ENCODE data around the gene ENAH.
"Not testable (repeated sequence)": the region's sequence is repeated elsewhere in the genome, so short reads cannot be mapped to it uniquely, and the experiment has no call there.

ENAH gene

DNA sequence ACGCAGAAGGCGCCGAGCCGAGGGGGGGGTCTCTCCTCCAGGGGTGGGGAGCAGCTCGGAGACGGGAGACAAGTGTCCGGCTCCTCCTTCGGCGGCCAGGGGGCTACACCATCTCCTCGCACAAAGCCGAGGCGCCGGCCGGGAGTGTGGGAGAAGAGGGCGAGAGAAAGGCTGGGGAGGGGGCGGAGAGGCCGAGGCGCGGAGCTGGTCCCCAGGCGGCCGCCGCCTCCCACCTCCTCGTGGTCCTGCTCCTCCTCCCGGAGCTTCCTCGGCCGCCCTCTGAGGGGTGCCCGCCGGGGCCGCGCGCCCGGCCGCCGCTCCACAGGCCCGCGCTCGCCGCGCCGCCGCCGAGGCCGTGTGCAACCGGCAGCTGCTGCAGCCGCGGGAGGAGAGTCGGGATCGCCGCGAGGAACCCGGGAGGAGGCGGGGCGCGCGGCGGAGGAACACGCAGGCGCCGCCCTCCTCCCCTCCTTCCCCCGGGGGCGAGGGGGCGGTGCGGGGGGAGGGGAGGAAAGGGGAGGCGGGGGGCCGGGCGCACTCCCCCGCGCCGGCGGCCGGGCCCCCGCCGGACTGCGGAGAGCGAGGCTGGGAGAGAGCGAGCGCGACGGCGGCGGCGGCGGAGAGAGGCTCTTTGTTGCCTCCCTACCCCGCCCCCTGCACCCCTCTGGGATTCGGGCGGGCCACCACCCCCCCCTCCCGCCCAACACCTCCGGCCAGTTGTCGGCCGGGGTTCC, at the start of gene ENAH:
Gene ENAH, minus strand, starts transcription at position 395 of the 734 bp plus-strand sequence. CDS start 433 bp downstream, outside the sequence.
- DNase-seq, result no peak

DNA sequence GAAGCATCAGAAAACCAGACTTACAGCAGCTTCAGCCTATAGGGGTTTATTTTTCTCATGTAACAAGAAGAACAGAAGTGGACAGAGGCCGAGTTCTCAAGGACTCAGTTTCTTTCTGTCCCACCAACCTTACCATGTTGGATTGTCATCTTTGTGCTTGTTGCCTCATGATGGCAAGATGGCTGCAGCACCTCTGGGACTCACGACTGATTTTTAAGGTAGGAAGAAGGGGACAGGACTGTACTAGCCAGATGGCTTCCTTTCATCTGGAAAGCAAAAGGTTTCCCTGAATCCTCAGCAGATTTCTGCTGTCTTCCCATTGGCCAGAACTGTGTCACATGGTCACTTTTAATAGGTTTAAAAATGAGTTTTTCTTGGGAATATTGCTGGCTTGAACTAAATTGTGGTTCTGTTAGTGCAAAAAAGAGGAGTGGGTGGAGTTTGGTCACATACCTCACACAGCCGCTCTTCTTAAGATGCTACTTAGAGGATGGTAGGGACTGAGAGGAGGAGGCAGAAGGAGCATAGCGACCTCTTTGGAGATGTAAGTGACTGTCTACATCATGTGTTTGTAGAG, 48.1 kb upstream of the ENAH start:
- DNase-seq, result no peak

DNA sequence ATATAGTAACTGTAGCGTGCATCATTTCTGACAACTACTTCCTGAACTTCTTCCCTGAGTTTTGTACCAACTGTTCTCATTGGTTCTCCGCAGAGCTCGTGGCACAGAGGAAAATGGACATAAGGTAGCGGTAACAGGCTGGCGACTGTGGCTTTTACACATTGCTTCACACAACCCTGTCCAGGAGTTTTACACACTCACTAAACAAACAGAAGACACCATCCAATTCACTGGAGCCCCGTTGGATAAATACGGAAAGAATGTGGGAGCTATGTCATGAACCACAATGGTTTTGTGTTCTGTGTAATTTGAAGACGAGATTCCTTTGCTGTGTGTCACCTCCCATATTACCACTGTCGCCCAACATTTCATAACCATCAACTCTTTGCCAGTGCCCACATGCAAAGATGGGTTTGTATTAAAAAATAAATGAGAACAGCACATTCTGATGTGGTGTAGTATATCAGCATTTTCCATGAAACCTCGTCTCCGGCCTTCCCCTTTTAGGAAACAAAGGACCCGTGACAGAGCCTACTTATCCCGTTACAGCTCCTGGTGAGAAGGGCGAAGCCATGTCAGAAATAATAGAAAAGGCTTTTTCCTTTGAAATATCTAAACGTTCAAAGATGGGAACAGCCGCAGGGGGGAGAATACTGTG, 47.4 kb upstream of the ENAH start:
- DNase-seq, result no peak

DNA sequence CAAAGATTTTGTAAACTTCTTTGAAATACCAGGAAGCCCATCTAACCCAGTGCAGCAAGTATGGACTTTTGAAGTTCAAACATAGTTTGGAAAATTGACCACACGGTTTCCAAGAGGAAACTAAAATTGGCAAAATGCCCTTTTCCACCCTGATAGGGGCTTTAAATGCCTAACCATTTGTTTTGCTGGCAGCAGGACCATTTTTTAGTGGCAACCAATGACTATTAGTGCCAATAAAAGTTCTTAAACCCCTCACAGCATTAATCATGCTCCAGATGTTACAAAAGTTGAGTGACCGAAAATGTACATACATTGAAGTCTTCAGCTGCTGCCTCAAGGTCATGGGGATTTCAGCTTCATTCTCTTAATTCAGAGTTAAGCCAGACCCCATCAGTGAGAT, 46.4 kb upstream of the ENAH start:
- no peak for DNase-seq

DNA sequence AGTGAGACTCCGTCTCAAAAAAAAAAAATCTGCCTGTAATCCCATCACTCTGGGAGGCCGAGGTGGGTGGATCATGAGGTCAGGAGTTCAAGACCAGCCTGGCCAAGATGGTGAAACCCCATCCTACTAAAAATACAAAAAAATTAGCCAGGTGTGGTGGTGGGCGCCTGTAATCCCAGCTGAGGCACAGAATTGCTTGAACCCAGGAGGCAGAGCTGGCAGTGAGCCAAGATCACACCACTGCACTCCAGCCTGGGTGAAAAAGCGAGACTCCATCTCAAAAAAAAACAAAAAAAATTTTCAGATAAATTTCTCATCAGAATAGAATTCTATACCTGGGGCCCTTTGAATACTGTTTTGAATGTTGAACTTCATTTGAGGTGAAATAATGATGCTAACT, 45.3 kb upstream of the ENAH start:
- DNase-seq, result not testable (repeated sequence)

DNA sequence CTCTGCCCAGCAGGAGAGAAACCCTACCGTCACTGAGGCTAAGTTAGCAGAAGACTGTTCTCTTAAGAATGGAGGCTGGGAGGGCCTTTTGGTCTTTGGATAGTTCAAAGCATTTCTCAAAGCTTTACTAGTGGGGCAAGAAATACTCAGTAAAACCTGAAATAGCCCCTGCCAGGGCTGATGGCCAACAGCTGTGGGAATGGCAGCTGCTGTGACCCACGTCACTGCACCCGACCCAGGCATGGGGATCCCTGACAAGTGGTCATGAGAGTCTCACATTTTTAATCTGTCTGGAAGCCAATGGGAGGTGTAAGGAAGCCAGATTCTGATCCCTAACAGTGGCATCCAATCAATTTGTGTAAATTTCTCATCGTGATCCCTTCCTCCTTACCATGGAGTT, 44.5 kb upstream of the ENAH start:
- no peak for DNase-seq

DNA sequence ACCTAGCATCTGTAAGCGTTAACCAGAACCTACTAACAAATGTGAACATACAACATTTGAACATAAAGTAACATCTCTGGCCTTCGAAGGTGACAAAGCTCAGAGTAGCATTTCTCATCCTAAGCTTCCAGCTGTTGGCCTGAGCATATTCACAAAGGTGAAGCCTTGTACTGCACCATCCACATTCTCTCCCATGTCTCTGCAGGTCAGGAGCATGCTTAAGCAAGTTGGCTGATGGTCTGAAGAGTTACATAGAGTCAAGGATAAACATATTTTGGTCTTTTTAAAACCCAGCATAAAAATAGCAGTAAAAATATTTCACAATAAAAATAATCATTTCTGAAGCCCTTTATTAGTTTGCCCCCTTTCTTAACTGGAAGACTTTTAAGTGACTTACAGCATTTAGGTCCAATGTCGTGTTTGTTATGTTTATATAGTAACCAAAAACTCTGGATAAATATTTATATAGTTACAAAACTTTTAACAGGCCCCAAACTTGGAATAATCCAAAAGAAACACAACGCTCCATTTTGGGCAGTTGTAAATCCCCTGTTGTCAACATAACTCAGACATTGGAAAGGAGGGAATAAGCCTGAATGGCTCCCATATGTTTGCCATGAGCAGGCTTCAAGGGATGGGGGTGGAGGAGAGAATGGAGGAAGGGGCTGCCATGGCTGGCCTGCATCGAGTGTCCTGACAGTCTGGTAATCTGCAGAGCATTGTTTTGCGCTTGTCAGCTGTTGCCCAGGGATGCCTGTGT, 42.8 kb upstream of the ENAH start:
- DNase-seq, result no peak

DNA sequence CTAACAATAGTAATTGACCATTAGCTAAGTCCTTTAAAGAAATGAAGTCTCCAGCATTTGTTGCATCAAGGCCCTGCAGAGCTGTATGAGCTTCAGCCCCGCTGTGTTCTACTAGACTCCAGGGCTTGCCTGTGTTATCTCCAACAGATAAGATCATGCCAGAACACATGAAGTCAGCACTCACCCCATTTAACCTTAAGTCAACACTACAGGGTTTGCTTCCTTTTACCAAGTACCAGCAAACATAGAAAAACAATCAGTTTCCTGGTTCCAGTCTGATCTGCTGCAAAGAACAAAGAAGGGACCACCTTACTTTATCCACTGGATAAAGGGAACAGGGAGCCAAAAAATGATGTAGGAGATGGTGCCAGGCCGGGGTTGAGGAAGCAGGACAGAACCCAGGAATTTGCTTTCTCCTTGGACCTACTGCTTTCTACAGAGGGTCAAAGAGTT, 41.3 kb upstream of the ENAH start:
- DNase-seq, result no peak

DNA sequence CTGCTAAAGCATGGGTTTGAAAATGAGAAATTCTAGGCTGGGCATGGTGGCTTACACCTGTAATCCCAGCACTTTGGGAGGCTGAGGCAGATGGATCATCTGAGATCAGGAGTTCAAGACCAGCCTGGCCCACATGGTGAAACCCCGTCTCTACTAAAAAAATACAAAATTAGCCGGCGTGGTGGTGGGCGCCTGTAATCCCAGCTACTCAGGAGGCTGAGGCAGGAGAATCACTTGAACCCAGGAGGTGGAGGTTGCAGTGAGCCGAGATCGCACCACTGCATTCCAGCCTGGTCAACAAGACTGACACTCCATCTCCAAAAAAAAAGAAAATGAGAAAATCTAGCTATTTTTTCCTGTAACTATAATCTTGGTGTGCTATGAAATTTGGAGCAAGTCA, 40.8 kb upstream of the ENAH start:
- DNase-seq, result not testable (repeated sequence)

DNA sequence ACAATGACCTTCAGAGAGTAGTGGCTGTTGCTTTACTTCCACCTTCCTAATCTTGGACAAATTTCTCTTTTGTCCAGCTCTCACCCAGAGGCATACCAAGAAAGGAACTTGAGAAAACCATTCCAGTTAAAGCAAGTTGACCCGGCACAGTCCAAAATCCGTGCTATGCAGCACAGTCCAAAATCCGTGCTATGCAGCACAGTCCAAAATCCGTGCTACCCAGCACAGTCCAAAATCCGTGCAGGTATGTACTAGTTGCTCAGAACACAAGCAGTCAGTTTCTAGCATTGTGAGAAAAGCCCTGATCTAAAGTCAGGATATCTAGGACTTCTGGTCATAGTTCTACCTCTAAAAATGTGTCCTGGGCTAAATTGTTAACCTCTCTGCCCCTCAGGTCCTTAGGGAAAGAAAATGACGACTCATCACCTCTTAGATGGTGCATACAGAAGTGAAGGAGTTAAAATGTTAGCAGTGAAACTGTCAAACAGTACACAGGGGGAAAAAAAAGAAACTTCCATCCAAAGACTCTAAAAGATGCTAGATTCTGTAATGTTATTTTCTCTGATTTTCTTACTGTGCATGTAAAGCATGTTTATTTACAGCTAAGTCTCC, 40.3 kb upstream of the ENAH start:
- no peak for DNase-seq

DNA sequence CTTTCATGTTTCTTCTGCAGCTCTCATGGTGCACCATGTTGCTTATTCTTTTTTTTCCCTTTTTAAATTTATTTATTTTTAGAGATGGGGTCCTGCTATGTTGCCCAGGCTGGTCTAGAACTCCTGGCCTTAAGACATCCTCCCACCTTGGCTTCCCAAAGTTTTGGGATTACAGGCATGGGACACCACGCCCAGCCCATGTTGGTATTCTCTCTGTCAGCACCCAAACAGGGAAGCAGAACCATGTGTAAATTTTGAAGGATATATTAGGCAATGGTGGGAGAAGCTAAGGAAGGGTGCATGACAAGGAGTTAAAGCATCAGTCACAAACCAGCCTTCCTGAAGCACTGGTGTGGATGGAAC, 39.6 kb upstream of the ENAH start:
- no peak for DNase-seq

DNA sequence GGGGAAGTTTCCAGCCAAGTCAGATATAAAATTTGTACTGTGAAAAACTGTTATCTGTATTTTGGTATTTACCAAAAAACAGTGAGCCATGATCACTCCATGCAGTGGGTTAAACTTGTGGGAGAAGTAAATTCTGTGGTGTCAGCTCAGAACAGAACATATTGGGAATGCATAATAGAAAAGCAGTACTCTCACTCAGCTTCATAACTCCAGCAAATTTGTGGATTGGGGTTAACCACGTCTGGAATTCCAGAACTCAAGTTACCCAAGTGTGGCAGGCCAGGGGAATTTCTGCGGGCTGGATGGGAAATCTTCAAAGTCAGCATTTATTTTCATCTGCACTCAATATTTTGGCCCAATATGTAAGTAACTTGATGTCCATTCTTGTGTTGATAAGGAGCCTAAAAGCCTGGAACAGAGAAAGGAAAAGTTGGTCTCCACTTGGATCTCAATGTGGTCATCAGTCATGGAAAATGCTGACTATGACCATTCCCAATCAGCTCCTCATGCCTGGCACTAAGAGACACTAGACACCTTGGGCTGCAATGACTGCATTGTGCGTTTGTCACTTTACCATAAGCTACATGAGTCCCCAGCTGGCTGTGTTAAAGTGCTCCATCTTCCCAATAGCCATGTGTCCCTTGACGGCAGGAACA, 39.1 kb upstream of the ENAH start:
- no peak for DNase-seq

DNA sequence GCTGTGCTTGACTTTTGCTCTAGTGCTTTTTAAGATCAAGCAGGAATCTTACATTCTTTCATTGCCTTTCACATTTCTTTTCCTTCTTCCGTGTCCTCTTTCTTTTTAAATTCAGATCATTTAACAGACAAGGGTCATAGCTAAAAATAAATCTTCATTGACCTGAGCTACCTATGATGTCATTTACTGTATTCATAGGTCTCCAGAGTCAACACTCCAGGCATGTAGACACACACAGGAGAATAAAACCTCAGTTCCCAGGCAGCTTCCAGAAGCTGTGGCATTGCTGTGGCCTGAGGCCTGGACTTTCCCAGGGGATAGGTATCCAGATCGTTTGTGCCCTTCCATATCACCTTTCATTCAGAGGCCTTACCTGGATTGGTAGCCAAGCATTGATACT, 38.5 kb upstream of the ENAH start:
- no peak for DNase-seq

DNA sequence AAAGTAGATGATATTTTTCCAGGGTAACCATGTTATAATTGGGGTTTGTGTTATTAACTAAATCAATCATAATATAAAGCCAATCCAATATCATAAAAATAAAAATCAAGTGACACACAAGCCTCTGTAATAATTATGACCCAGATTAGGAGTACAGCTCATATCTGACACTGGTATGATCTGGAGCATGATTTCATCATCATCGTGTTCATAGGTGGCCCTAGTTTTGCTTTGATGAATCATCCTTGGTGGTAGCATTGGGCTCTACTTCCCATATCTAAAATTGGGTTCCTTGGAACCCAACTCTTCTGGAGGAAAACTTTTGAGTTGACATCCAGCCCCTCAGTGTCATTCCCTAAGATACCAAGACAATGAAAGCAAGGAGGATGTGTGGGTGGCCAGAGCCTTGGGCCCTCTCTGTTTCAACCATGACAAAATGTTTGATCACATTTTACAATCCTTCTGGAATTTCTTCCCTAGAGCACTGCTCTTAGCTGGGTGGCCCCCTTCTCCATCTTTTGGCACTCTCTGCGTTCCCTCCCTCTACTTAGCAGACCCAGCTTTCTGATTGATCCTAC, 37.0 kb upstream of the ENAH start:
- no peak for DNase-seq

DNA sequence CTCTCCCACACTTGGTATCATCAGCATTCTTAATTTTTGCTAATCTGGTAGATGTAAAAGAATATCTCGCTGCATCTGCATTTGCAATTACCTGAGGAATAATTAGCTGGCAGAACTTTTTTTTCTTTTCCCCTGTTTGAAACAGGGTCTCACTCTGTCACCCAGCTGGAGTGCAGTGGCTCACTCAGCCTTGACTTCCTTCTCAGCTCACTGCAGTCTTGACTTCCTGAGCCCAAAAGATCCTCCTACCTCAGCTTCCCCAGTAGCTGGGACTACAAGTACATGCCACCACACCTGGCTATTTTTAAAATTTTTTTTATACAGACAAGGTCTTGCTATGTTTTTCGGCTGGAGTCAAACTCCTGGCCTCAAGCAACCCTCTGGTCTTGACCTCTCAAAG, 35.4 kb upstream of the ENAH start:
- no peak for DNase-seq

DNA sequence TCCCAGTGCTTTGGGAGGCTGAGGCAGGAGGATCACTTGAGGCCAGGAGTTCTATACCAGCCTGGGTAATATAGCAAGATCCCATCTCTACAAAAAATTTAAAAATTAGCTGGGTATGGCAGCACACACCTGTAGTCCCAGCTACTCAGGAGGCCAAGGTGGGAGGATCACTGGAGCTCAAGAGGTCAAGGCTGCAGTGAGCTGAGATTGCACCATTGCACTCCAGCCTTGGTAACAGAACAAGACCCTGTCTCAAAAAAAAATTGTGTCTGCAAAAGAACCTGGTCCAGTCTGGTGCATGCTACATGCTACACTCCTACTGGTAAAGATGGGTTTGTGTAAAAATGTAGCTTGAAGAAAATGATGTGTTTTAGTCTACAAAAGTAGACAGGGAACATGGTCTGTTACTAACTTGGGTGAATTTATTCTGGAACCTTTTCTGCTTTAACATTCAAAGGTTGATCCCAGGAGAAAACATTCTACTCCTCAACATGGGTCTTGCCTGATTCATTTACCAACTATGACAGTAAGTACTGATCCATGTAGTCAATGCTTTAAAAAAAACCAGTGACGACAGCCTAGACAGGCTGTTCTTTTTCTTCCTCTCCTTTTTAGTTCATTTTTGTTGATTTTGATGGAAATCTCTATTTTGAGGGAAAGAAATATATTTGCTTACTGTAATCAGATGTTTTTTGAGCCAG, 32.7 kb upstream of the ENAH start:
- no peak for DNase-seq

DNA sequence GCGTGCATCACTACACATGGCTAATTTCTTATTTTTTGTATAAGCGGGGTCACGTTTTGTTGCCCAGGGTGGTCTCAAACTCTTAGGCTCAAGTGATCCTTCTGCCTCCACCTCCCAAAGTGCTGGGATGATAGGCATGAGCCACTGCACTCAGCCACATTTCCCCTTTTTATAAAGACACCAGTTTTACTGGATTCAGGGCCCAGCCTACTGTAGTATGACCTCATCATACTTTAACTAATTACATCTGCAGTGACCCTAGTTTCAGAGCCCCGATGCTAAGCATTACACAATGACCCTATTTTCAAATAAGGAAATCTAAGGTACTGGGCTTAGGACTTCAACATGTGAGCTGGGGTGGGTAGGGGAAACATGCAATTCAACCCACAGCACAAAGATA, 31.8 kb upstream of the ENAH start:
- DNase-seq, result no peak

DNA sequence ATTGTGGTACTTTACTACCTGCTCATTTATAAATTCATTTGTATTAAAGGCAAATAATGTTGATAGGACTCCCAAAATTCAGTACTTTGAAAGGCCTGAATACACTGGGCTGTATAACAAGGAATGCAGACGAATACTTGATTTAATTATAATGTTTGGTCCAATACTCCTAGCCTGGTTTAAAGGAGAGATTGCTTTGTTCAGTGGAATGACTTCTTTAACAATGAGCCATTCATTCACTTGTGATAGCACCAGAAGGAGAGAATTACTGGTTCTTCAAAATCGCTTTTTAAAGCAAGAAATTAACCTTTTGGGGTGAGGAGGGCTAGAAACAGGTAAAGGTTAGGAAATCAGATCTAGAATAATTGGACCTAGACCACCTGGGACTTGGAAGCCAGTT, 28.3 kb upstream of the ENAH start:
- DNase-seq, result no peak

DNA sequence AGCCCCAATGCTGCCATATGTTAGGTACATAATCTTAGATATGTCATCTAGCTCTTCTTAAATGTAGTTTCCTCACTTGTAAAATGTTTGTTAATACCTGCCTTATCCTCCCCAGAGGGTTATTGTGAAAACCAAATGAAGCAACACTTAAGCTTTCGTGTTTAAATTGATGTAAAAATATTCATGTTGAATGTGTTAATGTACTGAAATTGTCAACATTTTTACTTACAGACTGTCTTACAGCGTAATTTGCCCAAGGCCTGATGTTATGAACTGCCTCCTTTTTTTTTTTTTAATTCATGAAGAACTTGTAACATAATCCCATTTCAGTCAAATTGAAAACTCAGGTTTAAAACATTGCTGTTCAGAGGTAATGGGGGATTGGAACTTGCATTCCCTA, 25.6 kb upstream of the ENAH start:
- no peak for DNase-seq

DNA sequence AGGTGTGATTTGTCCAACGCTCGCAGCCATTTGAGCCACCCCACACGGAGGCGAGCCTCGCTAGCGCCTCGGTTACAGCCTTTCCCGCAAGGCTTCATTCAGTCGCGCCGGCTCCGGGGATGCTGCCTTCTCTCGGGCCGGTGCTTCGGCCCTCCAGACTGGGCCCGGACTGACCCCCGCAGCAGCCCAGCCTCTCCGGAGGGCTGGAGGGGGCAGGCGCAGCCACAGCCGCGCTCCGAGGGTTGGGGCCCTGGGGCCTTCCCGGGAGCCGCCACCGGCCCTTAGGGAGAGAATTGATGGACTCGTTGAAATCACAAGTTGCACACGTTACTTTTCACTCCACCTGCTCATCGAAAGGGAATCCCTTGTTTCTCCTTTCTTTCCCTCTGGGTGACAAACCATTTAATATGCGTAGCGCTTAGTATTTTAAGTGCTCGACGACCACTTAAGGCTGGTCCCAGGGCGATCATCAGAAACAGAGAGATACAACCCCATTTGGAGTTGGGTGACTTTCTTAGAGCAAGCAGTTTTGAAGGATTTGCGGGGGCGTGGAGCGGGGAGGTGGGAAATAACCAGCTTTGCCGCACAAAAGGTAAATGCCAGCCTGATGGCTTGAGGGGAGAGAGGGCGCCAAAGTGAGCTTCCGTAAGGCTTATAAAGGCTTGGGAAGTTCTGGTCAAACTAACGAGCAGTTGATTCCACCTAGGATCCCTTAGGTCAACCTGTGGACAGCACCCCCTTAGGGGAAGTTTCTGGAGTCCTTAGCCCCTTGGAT, 24.6 kb upstream of the ENAH start:
- DNase-seq, result no peak

DNA sequence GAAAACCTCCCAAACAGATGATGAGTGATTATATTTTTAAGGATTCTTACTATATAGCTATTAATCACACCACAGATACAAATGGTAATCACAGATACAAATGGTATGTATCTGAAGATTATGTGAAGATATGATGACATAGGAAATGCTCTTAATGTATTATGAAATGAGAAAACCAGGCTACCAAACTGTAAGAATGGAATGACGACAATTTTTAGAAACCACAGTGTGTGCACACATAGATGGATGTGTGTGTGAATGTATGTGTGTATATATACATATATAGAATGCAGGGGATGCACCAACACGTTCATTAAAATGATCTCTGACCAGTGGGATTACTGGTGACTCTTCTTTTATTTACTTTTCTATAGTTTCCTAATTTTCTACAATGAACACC, 21.5 kb upstream of the ENAH start:
- no peak for DNase-seq

Measured in GF-D8 (cell line).